GM18507 (cell line): ENCODE data around the gene INPP5D.
"Not testable (repeated sequence)": the region's sequence is repeated elsewhere in the genome, so short reads cannot be mapped to it uniquely, and the experiment has no call there.

Experiments
- DNase-seq: peaks from one replicate; pipeline ENCODE4 v3.0.0; 2011; ENCODE audit warnings: low read depth; ENCODE audit not compliant: insufficient read length; ENCODE audit errors: extremely low spot score
- FAIRE-seq: peaks from 2 replicates; lab custom pipeline; 2011; peaks lifted over from hg19 to GRCh38; lab: Jason Lieb, UNC

INPP5D gene

DNA sequence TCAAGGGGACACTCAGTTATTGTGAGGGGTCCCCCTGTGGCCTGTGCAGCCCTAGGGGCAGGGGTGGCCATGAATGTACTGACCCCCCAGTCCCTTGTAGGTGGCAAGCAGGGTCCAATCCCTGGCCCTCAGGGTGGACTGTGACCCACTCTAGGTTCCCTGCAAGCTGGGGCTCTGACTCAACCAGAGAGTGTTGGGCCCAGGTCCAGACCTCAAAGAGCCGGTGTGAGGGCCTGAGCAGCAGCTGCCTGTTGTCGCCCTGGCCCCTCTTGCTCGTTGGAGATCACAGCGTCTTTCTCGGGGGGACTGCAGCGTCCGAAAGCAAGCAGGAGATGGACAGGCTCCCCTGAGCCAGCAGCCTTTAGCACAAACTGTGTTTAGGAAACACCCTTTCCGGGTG, 124.5 kb downstream of the INPP5D start:
- FAIRE-seq, result no peak

DNA sequence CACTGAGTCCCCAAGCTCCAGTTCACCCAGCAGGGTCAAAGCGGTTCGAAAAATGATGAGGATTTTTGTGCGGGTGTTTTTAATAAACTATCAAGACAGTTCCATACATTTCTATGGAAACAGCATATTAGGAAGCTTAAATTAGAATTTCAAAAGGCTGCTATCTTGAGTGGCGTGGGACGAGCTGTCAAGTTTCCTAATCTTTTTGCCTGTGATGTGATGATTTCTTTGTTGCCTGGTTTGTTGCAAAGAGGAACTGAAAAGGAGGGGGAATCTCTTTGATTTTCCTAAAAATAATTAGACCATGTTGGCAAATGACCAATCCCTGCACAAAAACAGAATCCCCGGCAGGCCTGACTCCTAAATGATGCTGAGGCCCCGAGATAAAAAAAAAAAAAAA, 125.2 kb downstream of the INPP5D start:
- DNase-seq (no peak), FAIRE-seq (no peak)

More for the DNA sequence above, 124.5 kb downstream of the INPP5D start:
- DNase-seq, result no peak

DNA sequence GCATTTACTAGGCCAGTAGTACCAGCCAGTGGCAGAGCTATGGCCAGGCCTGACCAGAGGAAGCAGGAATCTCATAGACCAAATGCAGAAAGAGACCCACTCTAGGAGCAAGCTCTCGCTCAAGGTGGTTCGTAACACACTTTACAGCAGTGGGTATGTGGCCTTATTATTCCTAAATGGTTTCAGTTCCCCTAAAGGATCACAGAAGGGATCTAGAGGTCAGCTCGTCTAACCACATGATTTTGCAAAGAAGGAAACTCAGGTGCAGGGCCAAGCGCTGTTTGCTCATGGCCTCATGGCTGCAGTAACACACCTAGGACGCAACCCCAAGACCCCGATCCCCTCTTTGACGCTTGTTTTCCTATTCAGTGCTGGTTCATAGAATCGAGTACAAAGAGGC, 125.8 kb downstream of the INPP5D start:
- FAIRE-seq (peak; percentile 82), DNase-seq (no peak)

DNA sequence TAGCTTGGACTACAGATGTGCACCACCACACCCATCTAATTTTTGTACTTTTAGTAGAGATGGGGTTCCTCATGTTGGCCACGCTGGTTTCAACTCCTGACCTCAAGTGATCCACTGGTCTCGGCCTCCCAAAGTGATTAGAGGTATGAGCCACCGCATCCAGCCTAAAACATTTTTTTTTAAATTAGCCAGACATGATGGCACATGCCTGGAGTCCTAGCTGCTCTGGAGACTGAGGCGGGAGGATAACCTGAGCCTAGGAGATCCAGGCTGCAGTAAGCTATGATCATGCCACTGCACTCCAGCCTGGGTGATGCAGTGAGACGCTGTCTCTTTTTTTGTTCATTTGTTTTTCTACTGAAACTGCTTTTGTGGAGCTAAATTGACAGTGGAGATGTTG, 126.7 kb downstream of the INPP5D start:
- DNase-seq (no peak), FAIRE-seq (no peak)

DNA sequence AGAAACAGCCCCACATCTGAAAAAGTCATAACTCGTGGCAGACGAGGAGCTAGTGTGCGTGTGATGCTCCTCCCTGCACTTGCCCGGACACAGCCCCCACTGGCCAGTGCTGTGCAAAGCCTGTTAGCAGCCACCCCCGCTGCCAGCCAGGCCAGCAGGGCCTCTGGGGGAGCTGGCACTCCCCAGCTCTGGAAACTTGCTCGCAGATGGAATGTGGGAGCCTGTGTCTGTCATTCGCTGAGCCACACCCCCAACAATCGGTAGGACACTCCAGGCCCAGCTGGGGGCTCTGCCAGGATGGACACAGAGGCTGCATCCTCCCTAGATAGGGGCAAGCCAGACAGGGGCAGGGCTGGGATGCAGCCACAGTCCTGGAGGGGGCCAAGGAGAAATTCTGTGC, 128.9 kb downstream of the INPP5D start:
- no peak for DNase-seq
- FAIRE-seq, result no peak

DNA sequence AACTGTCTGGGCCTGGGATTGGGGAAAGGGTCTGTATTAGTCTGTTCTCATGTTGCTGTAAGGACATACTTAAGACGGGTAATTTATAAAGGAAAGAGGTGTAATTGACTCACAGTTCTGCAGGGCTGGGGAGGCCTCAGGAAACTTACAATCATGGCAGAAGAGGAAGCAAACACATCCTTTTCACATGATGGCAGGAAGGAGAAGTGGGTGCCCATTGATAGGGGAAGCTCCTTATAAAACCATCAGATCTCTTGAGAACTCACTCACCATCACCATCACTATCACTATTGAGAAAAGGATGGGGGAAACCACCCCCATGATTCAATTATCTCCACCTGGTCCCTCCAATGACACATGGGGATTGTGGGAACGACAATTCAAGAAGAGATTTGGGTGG, 130.9 kb downstream of the INPP5D start:
- FAIRE-seq, DNase-seq: not testable (repeated sequence)

DNA sequence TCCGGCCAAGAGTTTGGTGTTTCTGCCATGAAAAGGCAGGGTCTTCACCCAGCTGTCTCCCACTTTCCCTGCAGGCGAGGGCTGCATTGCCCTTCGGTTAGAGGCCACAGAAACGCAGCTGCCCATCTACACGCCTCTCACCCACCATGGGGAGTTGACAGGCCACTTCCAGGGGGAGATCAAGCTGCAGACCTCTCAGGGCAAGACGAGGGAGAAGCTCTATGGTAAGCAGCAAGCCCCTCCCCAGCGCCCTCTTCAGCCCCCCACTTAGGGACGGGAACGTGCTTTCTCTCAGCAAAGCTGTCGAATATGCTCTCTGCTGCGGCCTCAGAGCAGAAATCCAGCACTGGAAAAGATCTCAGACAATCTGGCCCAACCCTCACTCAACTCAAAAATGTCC, 133.6 kb downstream of the INPP5D start:
- DNase-seq (no peak), FAIRE-seq (no peak)

DNA sequence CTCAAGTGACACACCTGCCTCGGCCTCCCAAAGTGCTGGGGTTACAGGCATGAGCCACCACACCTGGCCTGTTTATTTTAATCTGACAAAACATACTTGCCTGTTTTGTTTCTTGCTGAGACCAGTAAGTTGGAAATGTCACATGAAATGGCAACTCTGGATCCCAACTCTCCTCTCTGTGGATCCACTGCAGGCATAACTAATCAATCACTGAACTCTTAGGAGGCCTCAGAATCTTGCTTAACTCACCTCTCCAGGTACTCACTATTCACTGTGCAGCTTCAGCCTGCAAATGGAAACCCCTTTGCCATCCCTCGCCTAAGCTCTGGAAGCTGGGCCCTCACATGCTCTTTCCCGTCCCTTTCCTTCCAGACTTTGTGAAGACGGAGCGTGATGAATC, 134.9 kb downstream of the INPP5D start:
- no peak for FAIRE-seq
- DNase-seq, result no peak

DNA sequence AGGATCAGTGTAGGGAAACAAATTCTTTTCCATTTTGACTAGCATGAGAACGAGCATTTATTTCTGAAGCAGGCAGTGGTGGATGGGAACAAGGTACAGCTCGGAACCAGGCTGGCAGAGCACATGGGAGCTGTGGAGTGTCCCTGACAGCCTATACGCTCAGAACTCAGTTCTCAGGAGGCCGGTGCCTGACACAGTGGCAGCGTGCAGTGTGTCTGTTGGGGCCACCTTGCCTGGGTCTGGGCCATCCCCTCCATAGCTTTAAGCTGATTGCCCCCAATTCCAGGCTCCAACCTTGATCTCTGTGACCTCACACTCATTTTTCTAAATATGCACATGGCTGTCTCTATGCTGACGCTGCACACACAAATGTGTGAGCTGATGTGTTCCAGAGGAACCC, 136.9 kb downstream of the INPP5D start:
- FAIRE-seq, result no peak
- DNase-seq, result no peak

DNA sequence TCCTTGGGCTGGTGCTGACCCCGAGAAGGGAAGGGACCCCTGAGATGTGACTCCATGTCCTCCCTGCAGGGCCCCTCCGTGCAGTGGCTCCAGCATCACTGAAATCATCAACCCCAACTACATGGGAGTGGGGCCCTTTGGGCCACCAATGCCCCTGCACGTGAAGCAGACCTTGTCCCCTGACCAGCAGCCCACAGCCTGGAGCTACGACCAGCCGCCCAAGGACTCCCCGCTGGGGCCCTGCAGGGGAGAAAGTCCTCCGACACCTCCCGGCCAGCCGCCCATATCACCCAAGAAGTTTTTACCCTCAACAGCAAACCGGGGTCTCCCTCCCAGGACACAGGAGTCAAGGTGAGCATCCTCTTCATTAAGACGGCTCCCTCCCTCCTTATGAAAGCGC, 137.9 kb downstream of the INPP5D start:
- no peak for DNase-seq
- no peak for FAIRE-seq

DNA sequence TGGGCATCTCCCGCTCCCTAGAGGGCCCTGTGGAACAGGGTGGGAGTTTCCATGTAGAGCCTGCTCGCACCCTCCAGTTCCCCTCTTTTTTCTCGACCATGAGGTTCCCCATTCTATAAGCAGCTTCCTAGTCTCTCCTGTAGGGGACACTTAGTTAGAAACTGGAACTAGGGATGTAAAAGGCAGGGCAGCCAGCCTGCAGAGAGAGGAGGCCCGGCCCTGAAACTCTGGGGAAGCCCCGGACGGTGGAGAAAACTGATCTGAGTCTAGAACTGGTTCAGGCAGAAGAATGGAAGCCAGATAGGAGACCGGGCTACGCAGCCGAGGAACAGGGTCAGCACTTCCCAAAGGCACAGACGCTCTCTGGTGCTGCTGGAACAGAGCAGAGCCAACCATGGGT, 139.7 kb downstream of the INPP5D start:
- DNase-seq, result no peak
- no peak for FAIRE-seq

DNA sequence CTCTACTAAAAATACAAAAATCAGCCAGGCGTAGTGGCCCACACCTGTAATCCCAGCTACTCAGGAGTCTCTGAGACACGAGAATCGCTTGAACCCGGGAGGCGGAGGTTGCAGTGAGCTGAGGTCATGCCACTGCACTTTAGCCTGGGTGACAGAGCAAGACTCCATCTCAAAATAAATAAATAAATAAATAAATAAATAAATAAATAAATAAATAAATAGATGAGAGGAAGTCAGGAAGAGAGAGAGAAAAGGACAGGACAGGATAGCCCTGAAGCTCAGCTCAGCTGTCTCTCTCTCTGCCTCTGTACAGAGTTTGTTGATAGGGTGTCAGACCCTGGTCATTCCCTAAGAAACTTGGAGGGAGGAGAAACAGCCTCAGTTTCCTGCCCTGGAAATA, 140.6 kb downstream of the INPP5D start:
- FAIRE-seq, DNase-seq: not testable (repeated sequence)

DNA sequence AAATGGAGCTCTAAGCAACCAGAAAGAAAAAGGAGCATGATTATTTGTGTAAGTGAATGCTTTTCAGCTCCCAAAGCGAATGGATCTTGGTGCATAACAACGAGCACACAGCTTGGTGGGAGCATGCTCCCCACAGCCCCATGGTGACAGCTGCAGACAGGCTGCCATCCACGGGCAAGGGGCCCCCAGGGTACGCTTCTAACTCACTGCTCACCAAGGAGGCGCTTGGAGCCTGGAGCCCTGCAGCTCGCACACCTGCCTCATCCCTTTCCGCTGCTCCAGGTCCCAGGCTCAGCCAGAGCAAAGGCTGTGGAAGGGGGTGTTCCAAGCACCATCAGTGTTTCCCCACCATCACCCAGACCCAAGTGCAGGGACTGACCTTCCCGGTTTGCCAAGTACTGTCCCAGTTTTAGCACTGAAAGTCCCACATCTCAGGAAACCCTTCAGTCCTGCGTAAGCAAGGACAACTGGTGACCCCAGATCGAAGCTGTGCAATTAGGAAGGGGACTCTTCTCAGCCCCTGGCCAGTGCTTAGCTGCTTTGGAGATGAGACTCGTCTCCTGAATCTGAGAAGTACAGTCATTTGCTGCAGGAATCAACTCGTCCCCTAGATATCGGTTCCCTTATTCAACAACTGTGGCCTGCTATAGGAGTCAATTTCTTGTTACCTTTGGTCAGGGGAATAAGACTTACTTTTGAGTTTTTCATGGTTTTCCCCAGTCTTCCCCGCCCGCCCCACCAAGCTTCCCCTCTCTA, 141.3 kb downstream of the INPP5D start:
- no peak for FAIRE-seq
- DNase-seq, result no peak

DNA sequence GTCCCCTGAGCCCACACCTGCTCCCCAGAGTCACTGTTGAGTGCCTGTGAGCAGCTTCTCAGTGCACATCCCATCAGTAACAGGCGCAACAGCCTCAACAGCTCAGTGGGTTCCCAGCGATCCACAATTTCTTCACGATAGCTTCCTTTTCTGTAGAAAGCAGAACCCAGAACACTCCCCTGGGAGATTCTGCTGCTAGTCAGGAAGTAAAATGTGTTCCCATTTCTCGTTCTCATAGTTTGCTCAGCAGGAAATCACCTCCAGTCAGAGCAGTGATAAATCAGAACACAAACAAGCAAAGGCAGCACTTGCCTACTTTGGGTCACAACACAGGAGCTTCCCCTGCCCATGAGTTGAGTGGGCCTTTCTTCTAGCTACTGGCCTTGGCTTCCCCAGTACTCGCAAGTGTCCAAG, 142.4 kb downstream of the INPP5D start:
- DNase-seq (no peak), FAIRE-seq (peak; percentile 65)

DNA sequence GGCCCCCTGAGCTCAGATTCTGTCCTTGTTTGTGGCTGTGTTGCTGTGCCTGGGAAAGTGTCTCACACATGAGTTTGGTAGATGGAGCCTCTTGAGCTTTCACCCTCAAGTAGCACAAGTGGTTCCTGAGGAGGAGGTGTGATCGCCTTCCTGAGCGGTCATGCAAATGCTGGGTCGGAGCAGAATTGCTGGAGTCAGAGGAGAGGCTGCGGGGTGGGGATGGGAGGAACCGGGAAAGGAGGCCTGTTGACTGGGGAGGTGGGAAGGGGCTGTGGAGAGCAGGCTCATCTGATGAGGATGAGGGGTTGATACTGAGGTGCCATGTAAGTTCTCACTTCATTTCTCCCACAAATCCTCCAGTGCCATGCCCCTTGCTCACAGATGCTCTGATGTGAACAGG, 142.9 kb downstream of the INPP5D start:
- no peak for FAIRE-seq
- DNase-seq, result no peak

DNA sequence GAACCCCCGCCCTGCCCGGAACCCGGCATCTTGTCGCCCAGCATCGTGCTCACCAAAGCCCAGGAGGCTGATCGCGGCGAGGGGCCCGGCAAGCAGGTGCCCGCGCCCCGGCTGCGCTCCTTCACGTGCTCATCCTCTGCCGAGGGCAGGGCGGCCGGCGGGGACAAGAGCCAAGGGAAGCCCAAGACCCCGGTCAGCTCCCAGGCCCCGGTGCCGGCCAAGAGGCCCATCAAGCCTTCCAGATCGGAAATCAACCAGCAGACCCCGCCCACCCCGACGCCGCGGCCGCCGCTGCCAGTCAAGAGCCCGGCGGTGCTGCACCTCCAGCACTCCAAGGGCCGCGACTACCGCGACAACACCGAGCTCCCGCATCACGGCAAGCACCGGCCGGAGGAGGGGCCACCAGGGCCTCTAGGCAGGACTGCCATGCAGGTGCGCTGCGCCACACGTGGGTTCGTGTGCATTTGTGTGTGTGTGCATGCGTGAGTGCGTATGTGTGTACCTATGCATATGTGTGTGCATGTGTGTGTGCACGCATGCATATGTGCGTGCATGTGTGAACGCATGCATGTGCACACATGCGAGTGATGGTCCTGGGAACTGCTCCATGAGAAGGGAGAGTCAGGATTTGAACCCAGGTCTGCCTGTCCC, 144.3 kb downstream of the INPP5D start:
- FAIRE-seq (no peak), DNase-seq (no peak)

DNA sequence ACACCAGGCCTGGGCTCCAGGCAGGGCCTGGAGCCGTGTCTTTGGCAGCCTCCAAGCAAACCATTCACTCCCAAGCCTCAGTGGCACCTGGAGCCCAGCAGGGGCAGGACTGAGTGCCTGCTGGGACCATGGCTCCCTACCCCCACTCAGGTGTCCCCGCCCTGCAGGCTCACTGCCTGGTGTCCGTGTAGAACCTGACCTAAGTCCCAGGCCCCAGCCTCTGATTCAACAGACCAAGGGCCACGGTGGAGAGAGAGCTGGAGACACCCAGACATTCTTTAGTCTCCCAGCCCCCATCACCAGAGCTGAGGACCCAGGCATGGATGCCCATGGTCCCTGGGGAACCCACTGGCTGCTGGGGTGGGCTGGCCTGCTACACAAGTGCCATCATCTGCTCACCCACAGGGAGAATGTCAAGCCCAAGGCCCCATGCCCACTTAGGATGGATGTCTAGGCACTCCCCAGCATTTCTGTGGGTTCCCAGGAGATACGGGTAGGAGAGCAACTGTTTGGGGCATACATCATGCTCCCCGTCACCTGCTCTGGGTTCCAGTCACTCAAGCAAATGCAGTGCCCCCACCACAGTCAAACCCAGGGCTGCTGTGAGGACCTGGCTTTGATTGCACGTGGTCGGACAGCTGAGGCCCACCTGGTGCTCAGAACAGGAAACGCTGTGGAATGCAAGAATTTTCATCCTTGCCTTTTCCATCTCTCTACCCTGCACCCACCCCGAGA, 148.4 kb downstream of the INPP5D start:
- DNase-seq (no peak), FAIRE-seq (no peak)

DNA sequence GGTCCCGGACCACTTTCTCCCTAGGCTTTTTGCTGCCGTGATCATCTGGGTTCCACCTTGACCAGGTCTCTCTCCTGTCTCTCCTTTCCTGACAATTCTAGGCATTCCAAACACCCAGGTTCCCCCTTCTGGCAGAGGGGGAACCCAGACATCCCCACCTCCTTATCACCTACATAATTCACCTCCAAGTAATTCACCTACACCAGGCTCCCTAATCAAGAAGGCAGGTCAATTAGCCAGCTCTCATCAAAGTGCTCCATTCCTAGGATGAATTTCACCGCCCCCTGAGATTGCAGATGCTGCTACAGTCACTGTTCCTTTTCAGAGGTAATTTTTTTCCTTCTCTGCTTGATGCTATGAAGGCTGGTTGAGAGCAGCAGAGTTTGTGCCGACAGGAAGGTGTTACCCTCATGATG, 149.0 kb downstream of the INPP5D start:
- FAIRE-seq (no peak), DNase-seq (no peak)

DNA sequence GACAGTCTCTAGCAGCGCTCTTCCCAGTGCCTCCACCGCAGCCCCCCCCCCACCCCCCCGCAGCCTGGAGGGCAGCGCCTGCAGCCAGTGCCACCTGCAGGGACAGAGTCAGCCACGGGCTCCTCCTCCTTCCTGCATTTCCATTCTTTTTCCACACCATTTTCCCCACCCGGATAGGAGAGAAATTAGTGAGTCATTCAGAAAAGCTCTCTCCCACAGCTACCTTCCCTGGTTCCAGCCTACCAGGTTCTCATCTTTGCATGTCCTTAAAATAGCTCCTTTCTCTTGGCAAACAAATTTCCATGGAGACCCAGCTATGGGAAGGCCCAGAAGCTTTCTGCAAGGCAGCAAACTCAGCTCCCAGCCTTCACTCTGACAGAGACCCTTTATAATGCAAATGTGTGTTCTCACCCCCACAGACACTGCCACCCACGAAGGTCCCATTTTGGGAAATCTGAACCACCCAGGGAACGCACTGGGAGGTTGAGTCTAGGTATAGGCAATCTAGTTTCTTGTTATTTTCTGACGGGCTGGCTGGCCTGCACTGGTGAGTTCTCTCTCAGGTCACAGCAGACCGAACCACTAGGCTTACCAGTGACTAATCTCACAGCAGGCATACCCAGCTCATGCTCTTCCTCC, 149.5 kb downstream of the INPP5D start:
- DNase-seq, result no peak
- FAIRE-seq, result no peak

DNA sequence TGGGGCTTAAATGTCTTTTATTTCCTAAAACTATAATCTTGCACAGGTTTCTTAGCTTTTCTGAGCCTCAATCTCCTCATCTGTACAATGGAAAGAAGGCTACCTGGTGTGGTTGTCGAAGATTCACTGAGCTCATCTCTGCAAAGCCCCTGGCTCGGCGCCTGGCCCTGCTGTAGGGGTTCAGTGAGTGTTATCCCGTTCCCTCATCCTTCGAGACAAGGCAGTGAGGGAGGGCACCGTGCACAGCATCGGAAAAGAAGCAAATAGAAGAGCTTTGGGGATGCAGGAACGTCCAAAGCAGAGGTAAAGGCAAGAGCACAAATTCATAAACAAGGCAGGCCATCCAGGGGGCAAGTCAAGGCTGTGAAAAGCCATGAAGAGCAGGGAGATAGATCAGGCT, 150.1 kb downstream of the INPP5D start:
- FAIRE-seq, result no peak
- no peak for DNase-seq
